GM19351 (cell line): ENCODE measurements around the gene TENM4.
A peak's percentile ranks its signal among the peaks of the same experiment; 100 is the strongest.

Experiments
- ATAC-seq: cut with Tn5 transposase; IDR thresholded peaks from one replicate; pipeline ENCODE4 v1.9.1; 2021; ENCODE audit warnings: mild to moderate bottlenecking, moderate library complexity; ENCODE audit not compliant: unreplicated experiment

Gene TENM4

DNA sequence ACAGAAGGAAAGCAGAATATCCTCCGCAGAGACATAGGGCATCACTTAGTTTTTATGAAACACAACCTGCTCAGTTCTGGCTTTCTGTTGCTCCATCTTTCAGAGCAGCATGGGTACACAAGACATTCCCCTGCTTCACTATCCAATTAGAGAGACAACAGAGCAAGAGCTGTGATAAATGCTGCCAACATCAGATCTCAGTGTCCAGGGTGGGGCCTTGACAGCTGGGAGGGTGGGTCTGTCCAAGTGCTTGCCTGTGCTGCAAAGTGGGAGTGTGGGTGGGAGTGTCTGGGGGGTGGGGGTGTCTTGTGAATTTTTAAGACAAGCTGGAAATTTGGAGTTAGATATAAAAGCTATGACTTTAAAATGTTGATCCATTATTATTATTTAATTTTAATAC lies 369.6 kb downstream of the TENM4 start:
- ATAC-seq = no peak

DNA sequence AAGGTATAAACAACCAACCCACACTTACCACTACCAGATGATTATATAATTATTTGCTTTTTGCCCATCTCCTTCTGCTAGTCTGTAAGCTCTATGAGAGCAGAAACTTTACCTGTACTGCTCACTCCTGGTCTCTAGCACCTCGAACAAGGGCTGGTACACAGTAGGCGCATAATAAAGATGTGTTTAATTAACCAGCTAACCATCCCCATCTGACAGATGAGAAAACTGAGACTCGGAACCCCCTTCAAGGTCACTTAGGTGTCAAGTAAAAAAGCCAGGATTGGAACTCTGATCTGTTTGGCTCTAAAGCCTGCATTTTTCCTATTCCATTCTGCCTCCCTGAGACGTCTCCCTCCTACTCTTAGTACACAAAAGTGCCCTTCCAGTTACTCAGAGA lies 370.3 kb downstream of the TENM4 start:
- no peak for ATAC-seq

DNA sequence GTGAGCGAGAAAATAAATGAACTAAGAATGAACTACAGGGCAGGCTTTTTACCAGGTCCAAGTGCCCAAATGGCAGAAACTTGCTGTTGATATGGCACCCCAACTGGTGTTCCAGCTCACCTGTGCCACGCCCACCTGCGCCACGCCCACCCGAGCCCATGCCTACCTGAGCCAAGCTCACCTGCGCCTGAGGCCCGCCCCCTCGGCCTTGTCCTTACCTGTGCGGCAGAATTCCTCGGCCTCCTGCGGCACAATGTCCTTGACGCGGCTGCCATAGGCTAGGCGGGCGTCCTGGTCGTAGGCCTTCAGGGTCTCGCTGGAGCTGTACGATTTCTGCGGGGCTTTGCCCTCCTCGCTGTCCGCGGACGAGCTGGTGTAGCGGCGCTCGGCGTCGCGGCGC lies 371.3 kb downstream of the TENM4 start:
- ATAC-seq = no peak

GRCh38 chr11:79068356-79068755 lies 372.5 kb downstream of the TENM4 start:
- no peak for ATAC-seq

DNA sequence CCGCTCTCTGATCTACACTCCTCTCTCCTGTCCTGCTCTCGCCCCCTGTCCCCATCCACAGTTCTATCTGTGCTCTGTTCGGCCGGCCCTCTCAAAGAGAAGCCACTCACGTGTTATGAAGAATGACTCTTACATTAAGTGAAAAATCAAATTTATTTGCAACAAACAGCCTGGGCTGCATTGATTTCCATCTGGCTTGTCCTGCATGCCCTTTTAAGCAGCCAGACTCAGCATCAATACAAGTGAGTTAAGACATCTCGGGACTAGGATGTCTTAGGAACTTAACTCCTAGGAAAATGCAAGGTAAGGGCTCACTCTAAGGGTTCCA lies 373.5 kb downstream of the TENM4 start:
- ATAC-seq = no peak

DNA sequence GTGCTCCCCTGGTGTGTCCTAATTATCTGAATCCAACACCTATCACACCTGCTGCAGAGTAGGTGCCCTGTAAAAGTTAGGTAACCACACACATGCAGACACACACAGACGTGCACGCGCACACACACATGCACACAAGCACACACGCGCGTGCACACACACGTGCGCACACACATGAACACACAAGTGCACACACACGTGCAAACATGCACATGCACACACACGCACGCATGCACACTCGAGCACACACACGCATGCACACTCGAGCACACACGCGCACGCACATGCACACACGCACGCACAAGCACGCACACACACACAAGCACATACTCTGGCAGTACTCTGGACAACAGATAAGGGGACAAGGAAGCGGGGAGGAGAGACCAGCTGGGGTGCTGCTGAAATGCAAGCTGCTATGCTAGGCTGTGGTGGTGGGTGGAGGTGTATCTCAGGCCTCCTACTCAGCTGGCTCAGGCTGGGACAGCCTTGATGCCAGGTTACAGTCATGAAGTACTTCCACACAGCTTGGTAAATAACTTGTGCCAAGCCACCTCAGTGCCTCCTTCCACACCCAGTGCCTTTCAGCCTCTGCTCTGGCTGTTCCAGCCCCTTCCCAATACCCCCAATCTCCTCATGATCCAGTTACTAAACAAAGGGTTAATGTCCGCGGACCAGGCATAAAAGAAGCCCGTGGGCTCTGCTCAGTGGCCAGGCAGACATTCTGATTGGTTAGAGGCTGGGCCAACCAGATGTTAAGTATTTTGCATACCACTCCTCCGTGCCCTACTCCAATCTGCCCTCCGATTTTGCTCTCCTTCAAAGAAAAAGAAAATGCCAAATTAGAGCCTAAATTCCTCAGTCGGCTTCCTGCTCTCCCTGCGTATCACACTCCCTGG lies 374.1 kb downstream of the TENM4 start:
- no peak for ATAC-seq

- no peak for ATAC-seq
Measured at GRCh38 chr11:79062814-79063762, 377.7 kb downstream of the TENM4 start.

- no peak for ATAC-seq
Measured at GRCh38 chr11:79060081-79060953, 380.5 kb downstream of the TENM4 start.

DNA sequence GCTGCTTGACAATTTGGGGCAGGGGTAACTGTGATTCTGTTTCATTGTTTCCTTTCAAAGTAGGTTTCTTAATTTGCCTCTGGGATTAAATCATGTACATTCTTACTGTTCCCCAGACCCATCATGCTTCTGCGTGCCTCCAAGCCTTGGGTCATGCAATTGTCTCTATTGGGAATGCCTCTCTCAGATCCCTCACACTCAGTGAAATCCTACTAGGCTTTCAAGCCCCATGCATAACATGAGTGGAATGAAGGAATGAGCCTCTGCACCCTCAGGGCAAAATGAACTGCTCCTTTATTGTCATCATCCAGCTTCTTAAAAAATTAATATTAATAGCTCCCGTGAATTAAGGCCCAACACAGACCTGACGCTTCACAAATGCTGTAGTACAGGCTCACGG lies 381.7 kb downstream of the TENM4 start:
- no peak for ATAC-seq

DNA sequence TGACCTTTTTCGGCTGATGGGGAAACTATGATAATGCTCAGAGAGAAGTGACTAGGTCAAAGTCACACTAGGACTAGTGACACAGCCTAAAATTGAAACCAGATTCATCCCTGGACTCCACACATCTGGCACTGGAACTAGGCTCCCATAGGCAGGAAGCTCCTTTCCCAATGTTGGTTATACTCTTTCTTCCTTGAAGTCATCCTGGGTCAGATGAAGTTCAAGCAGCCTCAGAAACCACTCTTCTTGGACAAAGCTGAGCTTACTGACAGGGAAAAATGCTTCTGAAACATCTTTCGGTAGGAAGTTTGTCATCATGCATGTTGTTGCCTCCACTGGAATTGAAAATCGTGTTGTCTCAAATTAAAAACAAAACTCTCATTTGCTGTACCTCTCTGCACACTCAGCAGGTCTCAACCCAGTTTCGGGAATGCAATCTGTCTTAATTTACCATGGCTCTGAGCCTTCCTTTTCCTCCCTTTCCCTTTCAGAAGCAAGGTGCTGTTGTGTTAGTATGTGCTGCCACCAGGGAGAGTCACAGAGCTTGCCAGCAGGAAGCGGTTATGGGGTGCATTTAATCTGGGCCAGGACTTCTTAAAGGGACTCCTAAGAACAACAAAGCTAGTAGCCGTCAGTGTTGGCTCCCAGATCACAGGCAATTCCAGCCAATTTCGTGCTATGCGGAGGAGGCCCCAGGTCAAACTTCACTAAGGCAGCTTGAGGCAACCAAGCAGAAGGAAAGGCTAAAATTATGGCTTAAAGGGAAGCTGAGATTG lies 384.8 kb downstream of the TENM4 start:
- no peak for ATAC-seq

- no peak for ATAC-seq
Measured at GRCh38 chr11:79054636-79055035, 386.2 kb downstream of the TENM4 start.

DNA sequence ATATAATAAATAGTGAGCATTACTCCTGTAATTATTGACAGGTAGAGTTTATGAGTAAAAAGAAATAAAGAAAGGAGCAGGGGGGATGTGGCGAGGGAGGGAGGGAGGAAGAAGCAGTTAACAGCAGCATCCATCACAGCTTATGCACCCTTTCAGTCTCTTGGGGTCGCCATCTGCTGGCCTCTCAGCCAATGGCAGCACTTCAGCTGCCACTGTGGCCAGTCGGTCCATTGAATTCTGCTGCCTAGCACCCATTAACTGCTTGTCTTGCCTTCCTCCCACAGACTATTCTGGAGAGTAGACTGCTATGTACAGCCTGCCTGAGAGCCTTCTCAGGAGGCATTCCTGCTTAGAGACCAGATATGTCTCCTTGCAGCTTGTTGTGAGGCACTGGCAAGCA lies 388.3 kb downstream of the TENM4 start:
- no peak for ATAC-seq

DNA sequence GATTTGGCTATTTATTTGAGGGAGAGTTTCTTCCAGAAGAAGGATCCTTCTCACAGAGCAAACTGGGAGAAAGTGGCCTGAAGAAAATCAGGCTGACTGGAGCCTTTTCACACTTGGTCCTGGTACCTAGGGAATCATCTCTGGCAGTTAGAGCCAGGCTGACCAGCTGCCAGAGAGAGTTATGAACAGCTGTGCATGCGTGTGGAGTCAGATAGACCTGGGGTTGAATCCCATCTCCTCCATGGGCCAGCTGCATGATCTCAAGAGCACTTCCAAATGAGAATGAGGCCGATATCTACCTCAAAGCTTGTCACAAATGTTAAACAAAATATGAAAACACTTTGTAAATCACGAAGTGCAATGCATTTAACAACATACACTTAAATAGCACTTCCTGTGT lies 390.0 kb downstream of the TENM4 start:
- no peak for ATAC-seq

GRCh38 chr11:79049741-79050179 lies 391.1 kb downstream of the TENM4 start:
- ATAC-seq = no peak

DNA sequence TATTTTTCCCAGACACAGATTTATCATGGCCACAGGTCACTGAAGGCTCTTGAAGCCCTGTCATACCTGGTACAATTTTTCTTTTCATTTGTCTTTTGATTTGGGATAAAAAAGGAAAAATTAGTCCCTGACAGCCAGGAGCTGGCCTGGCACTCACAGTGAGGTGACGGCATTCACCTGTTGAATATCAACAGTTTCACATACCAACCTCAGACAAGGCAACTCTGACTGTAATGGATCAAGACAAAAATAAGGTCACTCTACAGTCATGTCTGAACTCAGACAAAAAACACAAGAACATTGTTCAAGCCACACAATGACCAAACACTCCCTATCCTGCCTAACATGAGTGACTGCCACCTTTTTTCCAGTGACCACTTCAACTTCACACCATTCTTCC lies 392.9 kb downstream of the TENM4 start:
- no peak for ATAC-seq

- no peak for ATAC-seq
Measured at GRCh38 chr11:79047321-79047720, 393.5 kb downstream of the TENM4 start.

GRCh38 chr11:79046366-79046765 lies 394.5 kb downstream of the TENM4 start:
- no peak for ATAC-seq

DNA sequence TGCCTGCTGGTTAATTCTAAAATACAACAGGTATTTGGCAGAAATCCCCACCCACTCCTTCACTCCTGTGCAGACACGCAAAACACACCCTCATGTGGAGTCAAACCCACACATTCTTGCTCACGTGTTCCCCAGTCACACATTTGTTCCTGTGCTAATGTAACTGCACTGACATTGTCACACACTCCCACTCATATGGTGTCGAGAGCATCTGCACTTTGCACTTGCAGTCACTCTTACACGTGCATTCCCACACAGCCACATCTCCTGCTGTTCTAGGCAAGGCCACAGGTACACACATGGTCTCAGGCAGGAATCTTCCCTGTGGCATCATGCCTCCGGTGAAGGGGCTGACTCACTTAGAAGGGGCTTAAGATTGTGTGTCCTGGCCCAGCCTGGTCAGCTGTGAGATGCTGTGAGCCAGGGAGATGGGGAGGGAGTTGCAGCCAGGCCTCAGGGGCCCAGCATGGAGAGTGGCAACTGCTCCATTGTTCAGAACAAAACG lies 395.0 kb downstream of the TENM4 start:
- peak; percentile 81 for ATAC-seq

DNA sequence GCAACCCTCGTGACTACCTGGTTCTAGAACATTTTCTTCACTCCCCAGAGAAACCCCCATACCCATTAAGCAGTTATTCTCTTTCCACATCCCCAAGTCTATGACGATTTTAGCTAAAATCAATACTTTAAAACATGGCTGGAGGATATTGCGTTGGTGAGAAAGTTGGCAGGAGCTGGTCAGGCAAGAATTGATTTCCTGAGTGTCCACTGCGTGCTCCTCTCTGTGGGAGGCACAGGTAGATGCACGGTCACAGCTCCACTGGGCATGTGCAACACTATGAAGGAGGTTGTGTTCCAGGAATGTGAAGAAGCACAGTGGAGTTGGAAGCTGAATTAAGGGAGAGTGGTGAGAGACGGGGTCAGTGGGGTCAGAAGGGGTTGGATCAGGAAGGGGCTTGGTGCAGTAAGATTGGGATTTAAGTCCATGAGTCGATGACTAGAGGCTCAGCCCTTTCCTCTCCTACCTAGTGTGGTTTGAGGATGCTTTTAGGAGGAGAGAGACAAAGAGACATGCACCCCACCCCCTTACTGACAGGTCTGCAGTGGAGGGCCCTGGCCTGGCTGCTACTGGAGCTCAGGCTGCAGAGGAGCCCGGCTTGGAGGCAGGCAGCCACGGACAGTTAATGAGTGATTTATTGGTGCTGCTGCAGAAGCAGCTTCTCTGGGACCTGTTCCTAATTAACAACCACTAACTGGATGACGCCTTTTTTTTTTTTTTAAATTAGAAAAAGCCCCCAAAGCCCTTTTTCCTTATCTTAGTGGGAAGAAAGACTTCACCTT lies 395.6 kb downstream of the TENM4 start:
- no peak for ATAC-seq
